Measurements from ENCODE around the gene GCLC. TPM values are rescaled to one million over a fixed set of nuclear protein-coding genes. Genes with fewer than 3 reads are reported as not detected.

Gene GCLC
- total RNA-seq, 2 experiments from 2014 or later = 30.9 to 34.4 TPM

DNA sequence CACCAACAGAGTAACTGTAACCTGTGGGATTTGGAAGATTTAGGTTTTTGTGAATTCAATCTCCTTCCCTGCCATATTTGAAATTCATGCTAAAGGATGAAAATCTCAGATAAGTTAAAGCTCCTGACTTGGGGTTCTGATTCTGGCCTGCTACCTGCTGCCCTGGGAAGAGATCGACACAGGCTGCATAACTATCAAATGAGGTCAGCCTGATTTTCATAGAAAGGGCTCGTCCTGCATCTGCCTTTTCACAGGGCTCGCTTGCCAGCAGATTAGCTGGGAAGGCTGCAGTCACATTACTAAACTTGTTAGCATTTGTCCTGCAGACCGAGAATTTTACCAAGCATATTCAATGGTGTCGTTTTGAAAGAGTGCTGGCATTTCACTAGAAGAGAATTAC lies 14.6 kb downstream of the GCLC start:
- CTCF ChIA-PET = interaction anchor here (0.6 to 1.5 kb wide), 5 partner anchors 14 to 879 kb away, joined by 3 to 5 read pairs (median 4); partner anchors contain the start of gene GCLC
- POLR2A ChIA-PET = no interaction called here

DNA sequence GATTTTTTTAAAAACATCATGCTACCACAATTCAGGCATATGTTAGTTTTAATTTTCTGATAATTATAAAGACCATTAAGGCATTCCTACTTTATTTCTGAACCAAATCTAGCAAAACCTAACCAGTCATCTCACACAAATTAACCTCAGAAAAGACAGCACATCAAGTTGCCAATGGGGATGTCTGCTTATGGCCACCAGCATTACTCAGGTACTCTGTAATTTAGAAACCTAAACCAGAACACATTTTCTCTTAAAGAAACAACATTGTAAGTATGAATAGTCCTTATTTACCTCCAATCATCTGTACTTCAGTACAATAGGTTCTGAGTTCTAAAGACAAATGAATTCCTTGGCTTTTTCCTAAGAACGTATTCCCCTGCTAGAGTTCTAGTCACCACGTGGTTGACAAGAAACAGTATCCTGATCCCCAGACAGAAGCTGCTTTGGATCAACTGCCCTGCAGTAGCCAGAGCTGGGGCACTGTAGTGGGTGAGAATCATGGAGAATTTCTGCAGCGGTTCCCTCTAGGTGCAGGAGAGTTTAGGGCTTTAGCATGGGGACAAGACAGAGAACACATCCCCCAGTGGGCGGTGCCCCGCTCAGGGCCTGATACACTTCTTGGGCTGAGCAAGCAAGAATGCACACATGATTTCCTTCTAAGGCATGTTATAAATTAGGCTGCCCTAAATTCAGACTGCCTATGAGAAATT lies 15.4 kb downstream of the GCLC start:
- POLR2A ChIA-PET = no interaction called here
- CTCF ChIA-PET = interaction anchor here (1.4 kb wide), 1 partner anchor 15 kb away, joined by 3 read pairs; the partner anchor contains the start of gene GCLC

- POLR2A ChIA-PET = no interaction called here
- CTCF ChIA-PET = no interaction called here
These were observed 16.8 kb downstream of the GCLC start for GRCh38 chr6:53528107-53528506.

GRCh38 chr6:53527249-53527765 lies 17.6 kb downstream of the GCLC start:
- POLR2A ChIA-PET = no interaction called here
- CTCF ChIA-PET = no interaction called here

DNA sequence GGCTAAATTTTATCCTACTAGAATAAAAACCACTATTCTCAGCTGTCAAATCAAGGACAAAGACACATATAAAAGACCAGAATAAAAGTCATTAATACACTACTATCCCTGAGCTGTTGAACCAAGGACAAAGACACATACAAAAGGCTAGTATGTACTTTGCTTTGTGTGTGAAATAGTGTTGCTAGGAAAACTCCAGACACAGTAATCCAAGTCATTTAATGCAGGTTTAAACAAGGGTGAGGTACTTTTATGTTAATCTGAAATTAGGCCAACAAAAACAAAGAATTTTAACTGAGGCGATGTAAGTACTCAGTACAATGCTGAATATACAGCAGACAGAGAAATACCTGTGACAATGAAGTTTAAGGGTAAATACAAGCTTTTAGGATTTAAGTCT lies 18.9 kb downstream of the GCLC start:
- CTCF ChIA-PET = no interaction called here
- POLR2A ChIA-PET = no interaction called here

- ChIA-PET POLR2A (interaction anchor here (0.8 kb wide), 1 partner anchor 20 kb away, joined by 3 read pairs; no protein-coding TSS in a partner anchor), CTCF (interaction anchor here (0.7 to 1.3 kb wide), 2 partner anchors 18 to 19 kb away, joined by 3 read pairs; no protein-coding TSS in a partner anchor)
These were observed 20.5 kb downstream of the GCLC start for GRCh38 chr6:53524455-53524815.

- CTCF ChIA-PET = interaction anchor here (1.3 kb wide), 1 partner anchor 20 kb away, joined by 3 read pairs; no protein-coding TSS in a partner anchor
- POLR2A ChIA-PET = no interaction called here
These were observed 21.1 kb downstream of the GCLC start for GRCh38 chr6:53523511-53524454.

DNA sequence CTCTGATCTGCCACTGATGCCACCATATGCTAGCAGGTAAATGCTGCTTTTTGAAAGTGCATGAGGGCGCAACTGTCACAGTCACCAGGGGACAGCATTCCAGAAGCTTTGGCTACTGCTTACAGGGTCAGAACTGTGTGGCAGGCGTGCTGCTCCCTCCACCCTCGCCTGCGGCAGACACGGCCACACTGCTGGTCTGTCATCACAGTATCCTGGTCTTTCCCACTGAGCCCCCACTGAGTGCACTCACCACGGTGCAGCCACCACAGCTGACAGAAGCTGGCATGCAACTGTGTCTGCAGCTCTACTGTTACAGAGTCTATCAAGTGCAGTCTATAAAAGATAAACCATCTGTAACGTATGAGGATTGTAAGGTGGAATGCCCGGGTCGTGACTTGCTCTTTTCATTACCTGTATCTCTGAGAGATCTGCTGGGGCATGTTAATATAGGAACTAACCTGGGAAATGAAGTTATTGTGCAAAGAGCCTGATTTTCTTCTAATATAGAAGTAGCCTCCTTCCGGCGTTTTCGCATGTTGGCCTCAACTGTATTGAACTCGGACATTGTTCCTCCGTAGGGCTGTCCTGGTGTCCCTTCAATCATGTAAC lies 24.5 kb downstream of the GCLC start:
- POLR2A ChIA-PET = no interaction called here
- CTCF ChIA-PET = interaction anchor here (0.6 kb wide), 1 partner anchor 57 kb away, joined by 4 read pairs; no protein-coding TSS in a partner anchor

- ChIA-PET CTCF (interaction anchor here (0.8 kb wide), 1 partner anchor 22 kb away, joined by 3 read pairs; no protein-coding TSS in a partner anchor), POLR2A (no interaction called here)
These were observed 26.0 kb downstream of the GCLC start for GRCh38 chr6:53518862-53519261.

DNA sequence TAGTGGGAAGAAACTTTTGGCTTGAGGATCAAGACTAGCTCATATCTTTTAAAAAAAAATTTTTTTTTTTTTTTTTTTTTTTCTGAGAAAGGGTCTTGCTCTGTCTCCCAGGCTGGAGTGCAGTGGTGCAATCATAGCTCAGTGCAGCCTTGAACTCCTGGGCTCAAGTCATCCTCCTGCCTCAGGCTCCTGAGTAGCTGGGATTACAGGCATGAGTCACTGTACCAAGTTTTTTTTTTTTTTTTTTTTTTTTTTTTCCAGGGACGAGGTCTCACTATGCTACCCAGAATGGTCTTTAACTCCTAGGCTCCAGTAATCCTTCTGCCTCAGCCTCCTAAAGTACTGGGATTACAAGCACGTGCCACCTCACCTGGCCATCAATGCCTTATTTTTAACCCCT lies 27.9 kb downstream of the GCLC start:
- ChIA-PET POLR2A (interaction anchor here (0.6 kb wide), 2 partner anchors 8 to 12 kb away, joined by 4 to 6 read pairs; no protein-coding TSS in a partner anchor), CTCF (no interaction called here)

- CTCF ChIA-PET = no interaction called here
- POLR2A ChIA-PET = no interaction called here
These were observed 30.2 kb downstream of the GCLC start for GRCh38 chr6:53514677-53515076.

DNA sequence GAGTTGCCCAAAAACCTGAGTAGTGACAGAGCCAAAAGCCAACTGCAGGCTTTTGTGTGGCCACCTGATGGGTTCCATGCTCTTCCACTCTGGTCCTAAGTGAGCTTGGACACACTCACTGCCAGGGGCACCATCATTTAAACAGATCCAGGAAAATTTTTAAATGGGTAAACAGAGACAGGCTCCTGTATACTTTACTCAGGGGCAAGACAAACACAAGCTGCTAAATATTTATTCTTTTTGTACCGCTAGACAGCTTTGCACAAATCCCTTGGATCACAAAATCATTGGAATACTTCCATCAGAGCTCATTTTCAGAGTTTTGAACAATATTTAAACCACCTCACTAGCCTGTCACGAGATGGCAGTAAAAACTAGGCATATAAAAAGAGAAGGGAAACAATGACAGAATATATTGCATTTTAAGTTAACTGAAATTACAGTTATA lies 31.4 kb downstream of the GCLC start:
- ChIA-PET POLR2A (no interaction called here), CTCF (interaction anchor here (1.2 kb wide), 1 partner anchor 212 kb away, joined by 5 read pairs; no protein-coding TSS in a partner anchor)

DNA sequence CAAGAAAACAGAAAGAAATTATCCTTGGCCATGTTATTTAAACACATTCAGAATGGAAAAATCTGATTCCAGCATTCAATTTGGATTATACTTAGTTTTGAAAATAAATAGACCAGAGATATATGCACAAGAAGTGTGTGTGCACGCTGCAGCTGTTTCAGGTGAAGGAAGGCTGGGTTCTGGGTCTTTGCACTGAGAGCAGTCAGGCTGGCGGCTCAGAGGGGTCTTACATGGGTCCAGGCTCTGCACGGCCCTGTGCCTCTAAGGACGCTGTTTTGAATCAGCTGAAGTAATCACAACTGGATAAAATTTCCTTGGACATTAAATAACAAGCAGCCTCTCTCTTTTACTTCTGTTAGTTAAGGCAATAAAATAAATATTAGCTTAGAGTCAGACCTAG lies 31.8 kb downstream of the GCLC start:
- ChIA-PET CTCF (interaction anchor here (1.2 kb wide), 1 partner anchor 213 kb away, joined by 5 read pairs; no protein-coding TSS in a partner anchor), POLR2A (no interaction called here)

- ChIA-PET CTCF (no interaction called here), POLR2A (no interaction called here)
These were observed 32.3 kb downstream of the GCLC start for GRCh38 chr6:53512626-53513025.

GRCh38 chr6:53510746-53511145 lies 34.2 kb downstream of the GCLC start:
- ChIA-PET POLR2A (interaction anchor here (0.7 kb wide), 1 partner anchor 692 kb away, joined by 6 read pairs; no protein-coding TSS in a partner anchor), CTCF (no interaction called here)

- ChIA-PET POLR2A (no interaction called here), CTCF (no interaction called here)
These were observed 38.0 kb downstream of the GCLC start for GRCh38 chr6:53506872-53507271.

- ChIA-PET CTCF (no interaction called here), POLR2A (interaction anchor here (0.6 kb wide), 2 partner anchors 12 to 196 kb away, joined by 3 to 4 read pairs; no protein-coding TSS in a partner anchor)
These were observed 40.4 kb downstream of the GCLC start for GRCh38 chr6:53504512-53504911.

GRCh38 chr6:53503060-53503459 lies 41.8 kb downstream of the GCLC start:
- ChIA-PET POLR2A (no interaction called here), CTCF (no interaction called here)

GRCh38 chr6:53501432-53501831 lies 43.5 kb downstream of the GCLC start:
- POLR2A ChIA-PET = no interaction called here
- CTCF ChIA-PET = interaction anchor here (0.9 kb wide), 1 partner anchor 227 kb away, joined by 4 read pairs; no protein-coding TSS in a partner anchor

DNA sequence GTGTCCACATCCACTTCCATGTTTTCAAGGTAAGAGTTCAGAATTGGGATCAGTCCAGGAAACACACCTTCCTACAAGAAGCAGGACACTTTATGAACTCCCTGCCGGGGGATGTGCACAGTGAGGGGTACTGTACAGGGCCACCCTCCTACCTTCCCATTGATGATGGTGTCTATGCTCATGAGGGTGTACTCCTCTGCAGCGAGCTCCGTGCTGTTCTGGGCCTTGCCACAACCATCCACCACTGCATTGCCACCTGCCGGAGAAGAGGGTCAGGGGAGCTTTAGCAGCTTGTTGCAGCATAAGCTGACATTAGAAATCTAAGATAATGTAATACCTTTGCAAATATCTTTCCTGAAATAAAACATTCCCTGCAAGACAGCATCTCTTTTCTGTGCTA lies 44.8 kb downstream of the GCLC start:
- POLR2A ChIA-PET = no interaction called here
- CTCF ChIA-PET = no interaction called here

Measured in activated CD8-positive, alpha-beta memory T cell treated with anti-CD3 and anti-CD28 coated beads for 36 hours (primary cell).